HG02588 (cell line): ENCODE measurements around the gene B3GALT4.
"Not testable (repeated sequence)": the region's sequence is repeated elsewhere in the genome, so short reads cannot be mapped to it uniquely, and the experiment has no call there.

ENCODE experiments used
- ATAC-seq: cut with Tn5 transposase; IDR thresholded peaks from one replicate; pipeline ENCODE4 v1.9.1; 2021; ENCODE audit warnings: mild to moderate bottlenecking, moderate library complexity; ENCODE audit not compliant: unreplicated experiment

B3GALT4 gene

GRCh38 chr6:33271468-33272274 lies 5.3 kb upstream of the B3GALT4 start, which contains the start of the genes RPS18 and VPS52:
Gene RPS18 (plus strand): TSS chr6:33272075. CDS start chr6:33272120, 45 bp downstream.
Gene VPS52 (minus strand): TSS chr6:33271876. CDS start chr6:33271675, 201 bp downstream.
- ATAC-seq: peak; percentile 75

DNA sequence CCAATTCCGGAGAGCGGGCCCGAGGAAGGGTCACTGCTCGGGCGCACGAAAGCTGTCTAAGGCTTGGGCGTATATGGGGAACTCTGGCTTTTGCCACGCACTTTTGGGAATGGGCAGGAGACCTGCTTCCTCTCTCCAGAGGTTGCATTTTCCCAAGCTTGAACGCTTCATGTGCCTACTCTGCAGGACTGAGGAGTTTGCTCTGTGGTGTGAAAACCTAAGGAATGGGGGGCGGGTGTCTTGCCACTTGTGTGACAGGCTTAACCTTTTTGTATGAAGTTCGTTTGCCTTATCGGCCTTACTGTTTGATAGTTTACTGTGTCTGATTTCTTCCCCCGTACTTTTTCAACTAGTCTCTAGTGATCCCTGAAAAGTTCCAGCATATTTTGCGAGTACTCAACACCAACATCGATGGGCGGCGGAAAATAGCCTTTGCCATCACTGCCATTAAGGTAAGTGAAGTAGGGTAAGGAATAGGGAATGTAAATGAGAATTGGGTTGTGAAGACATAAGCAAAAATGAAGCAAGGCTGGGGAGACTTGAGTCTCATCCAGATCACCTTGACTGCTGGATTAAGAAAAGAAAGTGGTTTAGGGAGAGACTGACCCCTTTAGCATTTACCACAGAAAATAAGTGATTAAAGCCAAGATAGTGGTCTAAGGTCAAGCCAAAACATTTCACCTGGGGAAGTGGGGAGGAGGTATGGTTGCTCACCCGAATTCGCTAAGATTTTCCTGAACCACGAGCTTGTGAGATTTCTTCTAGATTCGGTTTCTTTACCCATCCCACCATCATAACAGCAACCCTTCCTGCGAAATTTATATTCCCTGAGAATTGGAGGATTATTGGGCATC lies 4.4 kb upstream of the B3GALT4 start:
- ATAC-seq: no peak

GRCh38 chr6:33273129-33273923 lies 3.6 kb upstream of the B3GALT4 start:
- no peak for ATAC-seq

- no peak for ATAC-seq
Measured at GRCh38 chr6:33273924-33274902, 2.7 kb upstream of the B3GALT4 start.

GRCh38 chr6:33275795-33276580 lies 935 bp upstream of the B3GALT4 start:
- not testable (repeated sequence) for ATAC-seq

- no peak for ATAC-seq
Measured at GRCh38 chr6:33276581-33276863, 401 bp upstream of the B3GALT4 start.

DNA sequence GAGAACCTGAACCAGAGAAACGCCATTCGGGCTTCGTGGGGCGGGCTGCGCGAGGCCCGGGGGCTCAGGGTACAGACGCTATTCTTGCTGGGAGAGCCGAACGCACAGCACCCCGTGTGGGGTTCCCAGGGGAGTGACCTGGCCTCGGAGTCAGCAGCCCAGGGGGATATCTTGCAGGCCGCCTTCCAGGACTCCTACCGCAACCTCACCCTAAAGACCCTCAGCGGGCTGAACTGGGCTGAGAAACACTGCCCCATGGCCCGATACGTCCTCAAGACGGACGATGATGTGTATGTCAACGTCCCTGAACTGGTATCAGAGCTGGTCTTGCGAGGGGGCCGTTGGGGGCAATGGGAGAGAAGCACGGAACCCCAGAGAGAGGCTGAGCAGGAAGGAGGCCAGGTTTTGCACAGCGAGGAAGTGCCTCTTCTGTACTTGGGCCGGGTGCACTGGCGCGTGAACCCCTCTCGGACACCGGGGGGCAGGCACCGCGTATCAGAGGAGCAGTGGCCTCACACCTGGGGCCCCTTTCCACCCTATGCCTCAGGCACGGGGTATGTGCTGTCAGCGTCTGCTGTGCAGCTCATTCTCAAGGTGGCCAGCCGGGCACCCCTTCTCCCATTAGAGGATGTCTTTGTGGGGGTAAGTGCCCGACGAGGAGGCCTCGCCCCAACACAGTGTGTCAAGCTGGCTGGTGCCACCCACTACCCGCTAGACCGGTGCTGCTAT lies 904 bp downstream of the B3GALT4 start:
- no peak for ATAC-seq

GRCh38 chr6:33278392-33278741 lies 1.4 kb downstream of the B3GALT4 start:
- no peak for ATAC-seq

DNA sequence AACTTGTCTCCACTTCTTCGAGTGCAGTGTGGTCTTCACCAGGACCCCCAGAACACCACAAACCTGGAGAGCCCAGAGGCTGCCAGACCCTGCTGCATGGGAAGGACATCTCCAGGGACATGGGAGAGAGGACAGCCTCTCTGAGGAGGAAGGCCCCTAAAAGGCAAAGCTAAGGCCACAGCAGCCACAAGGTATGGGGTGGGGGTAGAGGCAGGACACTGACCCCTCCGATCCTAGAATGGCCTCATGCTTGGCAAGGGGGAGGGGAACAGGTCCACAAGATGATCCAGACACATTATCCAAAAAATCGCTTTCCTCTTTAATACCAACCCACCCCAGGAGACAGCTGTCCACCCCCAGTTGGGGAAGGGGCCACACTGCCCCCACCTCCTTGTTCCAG lies 1.9 kb downstream of the B3GALT4 start:
- no peak for ATAC-seq

DNA sequence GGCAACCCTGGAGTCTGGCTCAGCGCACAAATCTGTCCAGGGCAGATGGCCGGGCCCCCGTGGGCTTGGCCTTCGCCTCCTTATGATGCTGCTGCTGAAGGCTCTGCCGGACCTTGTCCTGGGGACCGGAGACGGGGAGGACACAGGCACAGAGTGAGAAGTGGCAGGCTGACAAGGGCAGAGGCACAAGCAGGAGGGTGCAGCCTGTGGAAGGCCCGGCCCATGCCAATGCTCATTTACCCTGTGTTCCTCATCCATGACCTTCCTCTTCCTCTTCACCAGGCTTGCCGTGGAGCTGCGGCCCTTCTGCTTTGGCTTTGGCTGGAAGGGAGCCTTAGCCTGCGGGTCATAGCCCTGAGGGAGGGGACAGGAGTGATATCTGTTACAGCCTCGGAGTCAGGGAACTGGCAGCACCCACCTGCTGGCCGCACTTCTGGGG lies 2.4 kb downstream of the B3GALT4 start:
- ATAC-seq: no peak

DNA sequence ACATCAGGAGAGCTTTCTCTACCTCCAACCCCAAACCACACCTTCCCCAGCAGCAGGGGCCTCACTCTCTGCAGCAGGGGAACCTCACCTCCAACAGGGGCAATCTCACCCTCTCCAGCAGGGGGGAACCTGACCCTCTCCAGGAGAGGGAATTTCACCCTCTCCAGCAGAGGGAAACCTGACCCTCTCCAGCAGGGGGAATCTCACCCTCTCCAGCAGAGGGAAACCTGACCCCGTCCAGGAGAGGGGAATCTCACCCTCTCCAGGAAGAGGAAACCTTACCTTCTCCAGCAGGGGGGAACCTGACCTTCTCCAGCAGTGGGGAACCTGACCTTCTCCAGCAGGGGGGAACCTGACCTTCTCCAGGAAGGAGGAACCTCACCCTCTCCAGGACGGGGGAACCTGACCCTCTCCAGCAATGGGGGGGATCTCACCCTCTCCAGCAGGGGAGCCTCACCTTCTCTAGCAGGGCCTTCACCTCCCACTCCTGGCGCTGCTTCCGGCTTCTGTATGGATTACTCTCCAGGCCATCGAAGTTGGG lies 3.1 kb downstream of the B3GALT4 start:
- ATAC-seq: no peak

GRCh38 chr6:33280539-33280938 lies 3.6 kb downstream of the B3GALT4 start:
- no peak for ATAC-seq

DNA sequence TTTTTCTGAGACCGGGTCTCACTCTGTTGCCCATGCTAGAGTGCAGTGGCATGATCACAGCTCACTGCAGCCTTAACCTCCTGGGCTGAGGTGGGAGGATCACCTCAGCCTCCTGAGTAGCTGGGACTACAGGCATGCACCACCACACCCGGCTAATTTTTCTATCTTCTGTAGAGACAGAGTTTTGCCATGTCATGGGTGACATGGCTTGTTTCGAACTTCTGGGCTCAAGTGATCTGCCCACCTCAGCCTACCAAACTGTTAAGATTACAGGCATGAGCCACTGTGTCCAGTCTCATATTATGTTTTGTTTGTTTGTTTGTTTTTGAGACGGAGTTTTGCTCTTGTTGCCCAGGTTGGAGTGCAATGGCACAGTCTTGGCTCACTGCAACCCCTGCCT lies 8.3 kb downstream of the B3GALT4 start:
- not testable (repeated sequence) for ATAC-seq

DNA sequence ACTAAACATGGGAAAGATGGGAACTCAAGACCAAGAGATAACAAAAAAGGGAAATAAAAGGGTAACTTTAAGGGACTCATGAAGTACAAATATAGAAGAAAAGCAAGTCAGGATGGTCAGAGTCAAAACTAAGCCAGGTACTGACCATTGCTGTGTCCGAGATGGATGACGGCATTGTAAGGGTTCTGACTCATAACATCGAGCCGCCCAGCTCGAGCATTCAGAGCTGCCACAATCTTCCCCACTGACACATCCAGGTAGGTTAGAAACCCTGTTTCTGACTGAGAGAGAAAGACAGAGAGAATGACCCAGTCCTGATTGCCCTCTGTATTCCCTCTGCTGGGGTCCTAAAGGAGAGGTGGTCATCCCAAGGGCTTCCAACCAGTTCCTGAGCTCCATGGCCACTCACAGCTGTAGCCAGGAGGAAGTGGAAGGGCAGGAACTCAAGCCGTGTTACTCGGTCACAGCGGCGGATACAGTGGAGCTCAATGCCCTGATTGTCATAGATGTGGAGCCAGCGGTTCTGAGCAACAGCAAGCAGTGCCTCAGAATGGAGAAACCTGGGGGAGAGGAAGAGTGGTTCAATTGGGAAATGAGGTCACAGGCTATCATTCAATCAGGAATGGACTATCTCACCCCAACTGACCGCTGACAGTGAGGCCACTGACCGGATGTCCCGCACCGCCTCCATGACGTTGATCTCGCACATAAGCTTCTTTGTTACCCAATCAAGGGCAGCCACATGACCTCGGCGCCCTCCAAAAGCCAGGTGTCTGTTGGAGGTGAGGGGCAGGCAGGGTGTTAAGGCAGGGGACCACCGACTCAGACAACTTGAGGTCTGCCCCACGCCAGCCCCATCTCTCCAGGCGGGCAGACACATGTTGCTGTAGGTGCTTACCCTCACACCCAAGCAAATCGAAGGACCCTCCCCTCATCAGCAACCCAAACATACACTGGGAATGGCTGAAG lies 10.3 kb downstream of the B3GALT4 start:
- ATAC-seq: no peak

DNA sequence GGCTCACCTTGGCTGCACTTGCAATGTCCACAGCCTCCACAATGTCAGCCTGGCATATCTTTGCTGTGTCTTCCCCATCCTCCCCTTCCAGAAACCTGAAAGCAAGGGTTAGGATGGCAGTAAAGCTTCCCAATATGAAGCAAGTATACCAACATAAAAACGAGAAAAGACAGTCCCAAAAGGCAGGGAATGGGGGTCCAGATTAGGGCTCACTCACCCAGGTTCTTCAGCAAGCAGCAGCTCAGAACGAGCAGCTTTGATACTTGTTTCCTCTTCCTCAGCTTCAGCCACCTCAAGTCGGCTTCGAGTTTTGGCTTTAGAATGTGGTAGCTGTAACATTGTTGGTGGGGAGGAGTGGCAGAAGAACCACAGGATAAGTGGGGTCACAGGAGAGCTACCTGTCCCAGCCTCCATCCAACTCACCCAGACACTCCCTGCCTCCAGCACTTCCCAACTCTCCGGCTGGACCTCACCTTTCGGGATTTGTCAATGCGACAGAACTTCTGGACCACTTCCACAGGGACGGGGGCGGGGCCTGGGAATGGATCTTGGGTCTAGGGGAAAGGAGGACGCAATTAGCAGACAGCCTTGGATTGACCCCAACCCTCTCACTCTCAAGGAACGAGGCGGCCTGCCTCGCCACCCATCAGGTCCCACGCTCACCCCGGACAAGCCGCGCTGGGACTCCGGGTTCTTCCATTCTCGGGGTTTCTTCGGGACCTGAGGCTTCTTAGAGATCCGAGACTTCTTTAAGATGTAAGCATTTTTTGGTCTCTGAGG lies 11.4 kb downstream of the B3GALT4 start:
- ATAC-seq: no peak
